Adrenal gland (tissue), 5 donors: ENCODE measurements around the gene YKT6.

ENCODE experiments used
- POLR2A ChIP-seq, 2 donors: fragments of 450-650 bp; IDR thresholded peaks; one replicate each; pipeline ENCODE4 v1.6.1; 2017; ENCODE audit warnings: antibody characterized with exemption in 2 of 2, mild to moderate bottlenecking in 2 of 2, moderate library complexity in 1 of 2
- TF ChIP-seq, protein P1 (sequence below), 6 experiments: fragments of 450-650 bp in 4 of 6; fragments of 200-600 bp in 2 of 6; sonication (generic) in 1 of 6; IDR thresholded peaks; 1 replicate in 5 of 6; 2 replicates in 1 of 6; pipeline versions ENCODE4 v1.5.1 to v1.8.0; 2016 to 2021; ENCODE audit warnings: antibody characterized with exemption in 6 of 6, mild to moderate bottlenecking in 2 of 6, moderate library complexity in 1 of 6
- donor health status: DM: no; HTN: no; CAD: no.

DNA sequence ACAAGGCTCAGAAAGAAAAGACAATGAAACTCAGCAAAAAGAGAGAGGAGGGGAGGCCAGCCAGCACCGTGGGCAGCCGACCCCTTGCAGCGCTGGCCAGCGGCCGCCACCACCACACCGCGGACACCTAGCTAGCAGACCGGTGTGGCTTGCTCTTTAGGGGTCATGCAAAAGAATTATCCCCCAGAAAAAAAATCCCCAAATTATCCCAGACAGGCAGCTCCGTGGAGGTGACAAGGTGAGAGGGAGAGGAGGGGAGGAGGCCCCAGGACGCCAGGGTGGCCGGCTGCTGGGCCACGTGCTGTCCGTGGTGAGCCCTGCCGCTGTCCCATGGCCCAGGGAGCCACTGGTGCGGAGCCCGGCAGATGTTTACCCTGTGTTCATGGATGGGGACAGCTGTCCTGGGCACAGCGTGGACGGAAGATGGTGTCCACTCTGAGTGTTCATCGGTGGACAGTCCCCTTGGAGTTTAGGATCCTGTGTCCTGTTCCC, 16.5 kb downstream of the YKT6 start:
- TF ChIP-seq POLR2A (IDR thresholded peaks at IDR 0.05) = no peak
- TF ChIP-seq, protein P1, sequence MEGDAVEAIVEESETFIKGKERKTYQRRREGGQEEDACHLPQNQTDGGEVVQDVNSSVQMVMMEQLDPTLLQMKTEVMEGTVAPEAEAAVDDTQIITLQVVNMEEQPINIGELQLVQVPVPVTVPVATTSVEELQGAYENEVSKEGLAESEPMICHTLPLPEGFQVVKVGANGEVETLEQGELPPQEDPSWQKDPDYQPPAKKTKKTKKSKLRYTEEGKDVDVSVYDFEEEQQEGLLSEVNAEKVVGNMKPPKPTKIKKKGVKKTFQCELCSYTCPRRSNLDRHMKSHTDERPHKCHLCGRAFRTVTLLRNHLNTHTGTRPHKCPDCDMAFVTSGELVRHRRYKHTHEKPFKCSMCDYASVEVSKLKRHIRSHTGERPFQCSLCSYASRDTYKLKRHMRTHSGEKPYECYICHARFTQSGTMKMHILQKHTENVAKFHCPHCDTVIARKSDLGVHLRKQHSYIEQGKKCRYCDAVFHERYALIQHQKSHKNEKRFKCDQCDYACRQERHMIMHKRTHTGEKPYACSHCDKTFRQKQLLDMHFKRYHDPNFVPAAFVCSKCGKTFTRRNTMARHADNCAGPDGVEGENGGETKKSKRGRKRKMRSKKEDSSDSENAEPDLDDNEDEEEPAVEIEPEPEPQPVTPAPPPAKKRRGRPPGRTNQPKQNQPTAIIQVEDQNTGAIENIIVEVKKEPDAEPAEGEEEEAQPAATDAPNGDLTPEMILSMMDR (IDR thresholded peaks at IDR 0.05) = no peak
